GM12874 (cell line): ENCODE results near the gene SHOX.

Experiments used
- TF ChIP-seq, protein P1 (sequence below): IDR thresholded peaks from 2 replicates; pipeline ENCODE4 v1.5.1; 2011; ENCODE audit warnings: low read depth, mild to moderate bottlenecking, control low read depth, low read length, moderate library complexity; ENCODE audit not compliant: insufficient read depth

The SHOX gene

GRCh38 chrX:621705-622503 lies 8.7 kb upstream of the SHOX start:
- TF ChIP-seq, protein P1, sequence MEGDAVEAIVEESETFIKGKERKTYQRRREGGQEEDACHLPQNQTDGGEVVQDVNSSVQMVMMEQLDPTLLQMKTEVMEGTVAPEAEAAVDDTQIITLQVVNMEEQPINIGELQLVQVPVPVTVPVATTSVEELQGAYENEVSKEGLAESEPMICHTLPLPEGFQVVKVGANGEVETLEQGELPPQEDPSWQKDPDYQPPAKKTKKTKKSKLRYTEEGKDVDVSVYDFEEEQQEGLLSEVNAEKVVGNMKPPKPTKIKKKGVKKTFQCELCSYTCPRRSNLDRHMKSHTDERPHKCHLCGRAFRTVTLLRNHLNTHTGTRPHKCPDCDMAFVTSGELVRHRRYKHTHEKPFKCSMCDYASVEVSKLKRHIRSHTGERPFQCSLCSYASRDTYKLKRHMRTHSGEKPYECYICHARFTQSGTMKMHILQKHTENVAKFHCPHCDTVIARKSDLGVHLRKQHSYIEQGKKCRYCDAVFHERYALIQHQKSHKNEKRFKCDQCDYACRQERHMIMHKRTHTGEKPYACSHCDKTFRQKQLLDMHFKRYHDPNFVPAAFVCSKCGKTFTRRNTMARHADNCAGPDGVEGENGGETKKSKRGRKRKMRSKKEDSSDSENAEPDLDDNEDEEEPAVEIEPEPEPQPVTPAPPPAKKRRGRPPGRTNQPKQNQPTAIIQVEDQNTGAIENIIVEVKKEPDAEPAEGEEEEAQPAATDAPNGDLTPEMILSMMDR, result no peak

- TF ChIP-seq, protein P1, result no peak
Measured at GRCh38 chrX:623268-623598, 7.4 kb upstream of the SHOX start.

DNA sequence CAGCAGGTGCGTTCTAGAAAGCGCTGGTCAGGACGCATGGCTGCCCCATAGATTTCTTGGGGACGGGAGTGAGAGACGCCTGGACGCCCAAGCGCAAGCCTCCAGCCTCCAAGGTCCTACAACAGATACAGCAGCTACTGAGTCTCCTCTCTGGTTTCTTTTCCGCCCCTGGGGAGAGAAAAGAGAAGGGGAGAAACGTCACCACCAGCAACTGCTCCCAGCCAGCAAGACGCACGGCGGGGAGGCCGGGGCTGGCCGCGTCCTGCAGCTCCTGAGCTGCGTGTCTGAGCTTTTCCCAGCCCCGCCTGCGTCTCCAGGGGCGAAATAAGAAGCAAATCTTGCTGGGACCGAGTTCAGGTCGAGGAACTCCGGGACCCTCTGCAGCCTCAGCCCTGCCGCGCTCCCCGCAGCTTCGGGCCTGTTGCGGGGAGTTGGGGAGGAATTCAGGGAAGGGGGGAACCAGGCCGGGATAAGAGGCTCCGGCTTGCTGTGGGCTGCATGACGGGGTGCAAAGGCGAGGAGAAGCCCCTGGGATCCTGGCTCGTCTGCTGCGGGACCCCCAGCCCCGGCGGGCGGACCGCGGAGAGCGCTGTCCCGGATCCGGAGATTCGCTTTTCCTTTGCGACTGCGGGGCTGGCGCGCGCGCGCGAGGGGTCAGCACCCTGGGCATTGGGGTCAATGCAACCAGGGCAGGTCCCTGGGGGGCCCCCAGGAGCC lies 6.8 kb upstream of the SHOX start:
- TF ChIP-seq, protein P1, result no peak

DNA sequence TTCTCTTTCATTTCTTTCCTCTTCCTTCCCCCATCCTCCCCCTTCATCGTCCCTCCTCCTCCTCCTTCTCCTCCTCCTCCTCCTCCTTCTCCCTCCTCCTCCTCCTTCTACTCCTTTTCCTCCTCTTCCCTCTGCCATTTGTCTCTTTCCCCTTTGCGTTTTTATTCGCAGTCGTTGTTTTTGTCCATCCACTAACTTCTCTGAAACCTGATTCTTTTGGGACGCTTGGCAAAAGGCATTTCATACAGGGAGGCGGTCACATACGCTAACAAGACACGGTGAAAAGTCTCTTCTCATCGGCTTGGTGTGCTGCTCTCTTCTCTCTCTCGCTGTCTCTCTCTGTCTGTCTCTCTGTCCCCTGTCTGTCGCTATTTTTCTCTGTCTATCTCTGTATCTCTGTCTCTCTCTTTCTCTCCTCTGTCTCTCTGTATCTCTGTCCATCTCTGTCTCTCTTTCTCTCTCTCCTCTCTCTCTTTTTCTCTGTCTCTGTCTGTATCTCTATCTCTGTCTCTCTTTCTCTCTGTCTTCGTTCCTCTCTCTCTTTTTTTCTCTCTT lies 5.4 kb upstream of the SHOX start:
- TF ChIP-seq, protein P1, result no peak

DNA sequence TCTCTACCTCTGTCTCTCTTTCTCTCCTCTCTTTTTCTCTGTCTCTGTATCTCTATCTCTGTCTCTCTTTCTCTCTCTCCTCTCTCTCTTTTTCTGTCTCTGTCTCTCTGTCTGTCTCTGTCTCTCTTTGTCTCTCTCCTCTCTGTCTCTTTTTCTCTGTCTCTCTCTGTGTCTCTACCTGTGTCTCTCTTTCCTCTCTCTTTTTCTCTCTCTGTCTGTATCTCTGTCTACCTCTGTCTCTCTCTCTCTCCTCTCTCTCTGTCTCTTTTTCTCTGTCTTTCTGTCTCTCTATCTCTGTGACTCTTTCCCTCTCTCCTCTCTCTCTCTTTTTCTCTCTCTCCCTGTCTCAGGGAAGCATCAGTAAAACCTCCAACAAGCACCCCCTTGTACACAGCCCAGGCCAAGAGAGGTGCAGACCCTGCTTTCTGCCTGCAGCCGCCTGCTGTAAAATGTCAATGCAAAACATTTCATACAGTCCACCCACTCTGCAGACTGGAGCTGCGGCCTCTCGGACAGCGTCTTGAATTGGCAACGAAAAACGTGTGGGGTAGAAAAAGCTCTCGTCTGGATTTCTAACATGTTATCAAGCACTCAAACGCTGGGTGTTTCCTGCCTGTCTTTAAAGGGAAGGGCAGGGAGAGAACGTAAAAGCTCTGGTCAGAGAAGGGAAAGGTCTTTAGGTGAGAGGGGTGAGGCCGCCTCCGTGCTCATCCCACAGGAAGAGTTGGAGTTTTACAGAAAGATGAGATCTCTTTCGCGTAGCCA lies 3.7 kb upstream of the SHOX start:
- TF ChIP-seq, protein P1, result no peak

- TF ChIP-seq, protein P1, result no peak
Measured at GRCh38 chrX:627510-627981, 3.0 kb upstream of the SHOX start.

- TF ChIP-seq, protein P1, result no peak
Measured at GRCh38 chrX:627995-628394, 2.6 kb upstream of the SHOX start.
